ENCODE results near the gene HPN. TPM values are rescaled to one million over a fixed set of nuclear protein-coding genes. Genes with fewer than 3 reads are reported as not detected.

The HPN gene
- total RNA-seq, 3 donors from 2014 or later (not counting 1 experiment from before 2014, with no cell fraction given): not detected

DNA sequence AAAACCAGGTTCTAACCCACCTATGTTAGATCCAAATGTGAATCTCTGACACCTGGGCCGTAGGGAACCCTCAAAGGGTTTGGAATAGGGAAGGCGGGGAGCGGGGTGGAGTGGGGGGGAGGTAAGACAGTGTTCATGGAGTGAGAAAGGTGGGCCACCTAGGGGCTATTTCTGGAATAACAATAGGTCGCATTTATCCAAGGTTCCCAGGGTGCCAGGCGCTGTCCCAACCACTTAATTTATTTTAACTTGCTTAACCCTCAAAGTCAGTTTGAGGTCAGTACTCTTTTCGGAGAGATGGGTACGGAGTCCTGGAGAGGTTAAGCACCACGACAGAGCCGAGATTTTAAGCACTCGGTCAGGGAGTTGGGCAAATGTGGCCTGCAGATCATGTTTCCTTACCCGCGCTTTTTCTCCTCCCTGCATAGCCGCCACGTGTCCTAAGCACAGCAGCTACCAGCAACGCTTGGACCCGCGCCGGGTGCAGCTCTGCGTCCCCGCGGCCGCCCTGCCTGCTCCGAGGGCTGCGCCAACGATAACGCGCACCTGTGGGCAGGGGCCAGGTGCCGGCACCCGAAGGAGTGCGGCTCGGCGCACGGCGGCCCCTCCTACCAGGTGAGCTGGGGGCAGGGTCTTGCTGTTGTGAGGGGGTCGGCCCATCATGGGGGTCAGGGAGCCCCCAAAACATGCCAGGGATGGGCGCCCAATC lies 49.1 kb downstream of the HPN start:
- Mint-ChIP-seq H3K9me3 (no peaks in the 10 kb centered on the region), H3K4me3 (no peak overlapping the region), H3K27me3 (ENCODE audit: low read depth in 2 of 2) (peaks cover 0 to 7% of the 10 kb centered on the region in 2 donors), H3K36me3 (no peaks in the 10 kb centered on the region), H3K27ac (no peak overlapping the region), H3K4me1 (peaks cover 13 to 14% of the 10 kb centered on the region in 2 donors)
- no peak overlapping the region for H3K4me3 ChIP-seq (ENCODE audit: low read length)
- intact Hi-C loops (cut with micrococcal nuclease): loop anchor here (1.0 kb wide), 1 partner anchor 23 kb away; no protein-coding TSS in a partner anchor
- H3K36me3 ChIP-seq (ENCODE audit: control insufficient read depth, insufficient read depth, low read length): no peaks in the 10 kb centered on the region
- peaks cover 22% of the 10 kb centered on the region for H3K4me1 ChIP-seq (ENCODE audit: control insufficient read depth, insufficient read depth, low read length)
- ATAC-seq (peak in 2 of 3 donors; percentile 82 to 84), DNase-seq (peak in 1 of 2 donors; percentile 73)
- H3K27ac ChIP-seq (ENCODE audit: low read length): no peak overlapping the region
- TF ChIP-seq, protein P1, sequence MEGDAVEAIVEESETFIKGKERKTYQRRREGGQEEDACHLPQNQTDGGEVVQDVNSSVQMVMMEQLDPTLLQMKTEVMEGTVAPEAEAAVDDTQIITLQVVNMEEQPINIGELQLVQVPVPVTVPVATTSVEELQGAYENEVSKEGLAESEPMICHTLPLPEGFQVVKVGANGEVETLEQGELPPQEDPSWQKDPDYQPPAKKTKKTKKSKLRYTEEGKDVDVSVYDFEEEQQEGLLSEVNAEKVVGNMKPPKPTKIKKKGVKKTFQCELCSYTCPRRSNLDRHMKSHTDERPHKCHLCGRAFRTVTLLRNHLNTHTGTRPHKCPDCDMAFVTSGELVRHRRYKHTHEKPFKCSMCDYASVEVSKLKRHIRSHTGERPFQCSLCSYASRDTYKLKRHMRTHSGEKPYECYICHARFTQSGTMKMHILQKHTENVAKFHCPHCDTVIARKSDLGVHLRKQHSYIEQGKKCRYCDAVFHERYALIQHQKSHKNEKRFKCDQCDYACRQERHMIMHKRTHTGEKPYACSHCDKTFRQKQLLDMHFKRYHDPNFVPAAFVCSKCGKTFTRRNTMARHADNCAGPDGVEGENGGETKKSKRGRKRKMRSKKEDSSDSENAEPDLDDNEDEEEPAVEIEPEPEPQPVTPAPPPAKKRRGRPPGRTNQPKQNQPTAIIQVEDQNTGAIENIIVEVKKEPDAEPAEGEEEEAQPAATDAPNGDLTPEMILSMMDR (IDR thresholded peaks at IDR 0.05): peak; percentile 61
- 19% methylated on average over 35 of the region's 36 CpGs for WGBS (ENCODE audit: insufficient coverage)
- H3K9me3 ChIP-seq (ENCODE audit: control insufficient read depth, insufficient read depth, low read length): no peaks in the 10 kb centered on the region
- peaks cover 6% of the 10 kb centered on the region for H3K27me3 ChIP-seq (ENCODE audit: control insufficient read depth, insufficient read depth, low read length)

DNA sequence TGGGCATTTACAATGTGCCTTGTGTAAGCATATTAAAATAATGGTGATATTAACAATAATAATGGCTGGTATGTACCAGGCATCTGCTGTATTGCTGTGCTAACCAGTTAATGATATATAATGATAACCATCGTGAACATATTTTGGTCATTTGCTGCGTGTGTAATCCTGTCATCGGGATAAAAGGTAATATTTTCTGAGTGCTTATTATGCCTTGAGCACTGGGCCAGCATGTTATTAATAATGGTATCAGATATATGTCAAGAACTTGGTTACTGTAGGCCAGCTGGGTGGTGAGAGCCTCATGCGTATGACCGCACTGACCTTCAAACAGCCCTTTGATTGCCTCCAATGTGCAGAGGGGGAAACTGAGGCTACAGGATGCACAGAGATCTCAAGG lies 51.9 kb downstream of the HPN start:
- 97% methylated on average over 5 of the region's 5 CpGs for WGBS (ENCODE audit: insufficient coverage)
- Histone ChIP-seq H3K36me3 (ENCODE audit: control insufficient read depth, insufficient read depth, low read length) (no peaks in the 10 kb centered on the region), H3K4me1 (ENCODE audit: control insufficient read depth, insufficient read depth, low read length) (peaks cover 4% of the 10 kb centered on the region), H3K27ac (ENCODE audit: low read length) (no peak overlapping the region), H3K4me3 (ENCODE audit: low read length) (no peak overlapping the region), H3K9me3 (ENCODE audit: control insufficient read depth, insufficient read depth, low read length) (no peaks in the 10 kb centered on the region), H3K27me3 (ENCODE audit: control insufficient read depth, insufficient read depth, low read length) (peaks cover 6% of the 10 kb centered on the region)
- no peak for DNase-seq
- TF ChIP-seq, protein P1 (IDR thresholded peaks at IDR 0.05): no peak
- no peak for ATAC-seq
- no peak overlapping the region for H3K27ac Mint-ChIP-seq
- intact Hi-C loops (cut with micrococcal nuclease): no loop called here
- H3K27me3 Mint-ChIP-seq (ENCODE audit: low read depth in 2 of 2): peaks cover 0 to 9% of the 10 kb centered on the region in 2 donors
- H3K4me3 Mint-ChIP-seq: no peak overlapping the region
- no peaks in the 10 kb centered on the region for H3K36me3 Mint-ChIP-seq
- H3K9me3 Mint-ChIP-seq: no peaks in the 10 kb centered on the region
- H3K4me1 Mint-ChIP-seq: no peaks in the 10 kb centered on the region

DNA sequence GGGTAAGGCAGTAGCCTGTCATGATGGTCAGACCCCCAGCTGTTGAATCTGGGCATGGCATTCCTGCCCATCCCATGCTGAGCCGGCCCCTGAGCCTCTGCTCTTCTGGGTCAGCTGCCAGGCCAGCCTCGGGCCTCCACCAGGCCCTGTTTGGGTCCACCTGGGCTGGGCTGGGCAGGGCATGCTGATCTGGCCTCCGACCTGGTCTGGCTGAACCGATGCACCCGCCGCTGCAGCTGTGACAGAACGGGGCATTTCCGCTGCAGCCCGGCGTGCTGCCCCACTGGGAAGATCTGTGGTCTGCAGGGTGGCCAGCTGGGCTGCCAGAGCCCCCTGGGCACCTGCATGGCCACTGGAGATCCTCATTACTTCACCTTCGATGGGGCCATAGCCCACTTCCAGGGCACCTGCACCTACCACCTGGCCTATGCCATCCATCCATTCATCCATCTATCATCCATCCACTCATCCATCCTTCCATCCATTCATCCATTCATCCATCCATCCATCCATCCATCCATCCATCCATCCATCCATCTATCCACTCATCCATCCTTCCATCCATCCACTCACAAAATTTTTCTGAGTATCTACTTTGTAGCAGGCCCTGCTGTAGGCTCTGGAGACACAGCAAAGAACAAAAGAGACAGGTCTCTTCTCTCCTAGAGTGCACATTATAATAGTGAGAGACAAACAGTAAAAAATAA lies 52.6 kb downstream of the HPN start:
- intact Hi-C loops (cut with micrococcal nuclease): no loop called here
- TF ChIP-seq, protein P1 (IDR thresholded peaks at IDR 0.05): no peak
- WGBS (ENCODE audit: insufficient coverage): 85% methylated on average over 11 of the region's 11 CpGs
- Histone ChIP-seq H3K27me3 (ENCODE audit: control insufficient read depth, insufficient read depth, low read length) (peaks cover 6% of the 10 kb centered on the region), H3K4me3 (ENCODE audit: low read length) (no peak overlapping the region), H3K36me3 (ENCODE audit: control insufficient read depth, insufficient read depth, low read length) (no peaks in the 10 kb centered on the region), H3K27ac (ENCODE audit: low read length) (no peak overlapping the region), H3K4me1 (ENCODE audit: control insufficient read depth, insufficient read depth, low read length) (peaks cover 4% of the 10 kb centered on the region), H3K9me3 (ENCODE audit: control insufficient read depth, insufficient read depth, low read length) (no peaks in the 10 kb centered on the region)
- no peak for ATAC-seq
- H3K27ac Mint-ChIP-seq: no peak overlapping the region
- no peaks in the 10 kb centered on the region for H3K36me3 Mint-ChIP-seq
- no peak overlapping the region for H3K4me3 Mint-ChIP-seq
- no peaks in the 10 kb centered on the region for H3K4me1 Mint-ChIP-seq
- no peak for DNase-seq
- H3K9me3 Mint-ChIP-seq: no peaks in the 10 kb centered on the region
- H3K27me3 Mint-ChIP-seq (ENCODE audit: low read depth in 2 of 2): peaks cover 0 to 9% of the 10 kb centered on the region in 2 donors
